Epidermal melanocyte (primary cell): Measurements from ENCODE around the gene IL10RA.
"Not testable (repeated sequence)": the region's sequence is repeated elsewhere in the genome, so short reads cannot be mapped to it uniquely, and the experiment has no call there.

ENCODE experiments used
- DNase-seq: peaks from one replicate; pipeline ENCODE4 v3.0.0; 2011; ENCODE audit warnings: low spot score; ENCODE audit not compliant: insufficient read length

IL10RA gene

DNA sequence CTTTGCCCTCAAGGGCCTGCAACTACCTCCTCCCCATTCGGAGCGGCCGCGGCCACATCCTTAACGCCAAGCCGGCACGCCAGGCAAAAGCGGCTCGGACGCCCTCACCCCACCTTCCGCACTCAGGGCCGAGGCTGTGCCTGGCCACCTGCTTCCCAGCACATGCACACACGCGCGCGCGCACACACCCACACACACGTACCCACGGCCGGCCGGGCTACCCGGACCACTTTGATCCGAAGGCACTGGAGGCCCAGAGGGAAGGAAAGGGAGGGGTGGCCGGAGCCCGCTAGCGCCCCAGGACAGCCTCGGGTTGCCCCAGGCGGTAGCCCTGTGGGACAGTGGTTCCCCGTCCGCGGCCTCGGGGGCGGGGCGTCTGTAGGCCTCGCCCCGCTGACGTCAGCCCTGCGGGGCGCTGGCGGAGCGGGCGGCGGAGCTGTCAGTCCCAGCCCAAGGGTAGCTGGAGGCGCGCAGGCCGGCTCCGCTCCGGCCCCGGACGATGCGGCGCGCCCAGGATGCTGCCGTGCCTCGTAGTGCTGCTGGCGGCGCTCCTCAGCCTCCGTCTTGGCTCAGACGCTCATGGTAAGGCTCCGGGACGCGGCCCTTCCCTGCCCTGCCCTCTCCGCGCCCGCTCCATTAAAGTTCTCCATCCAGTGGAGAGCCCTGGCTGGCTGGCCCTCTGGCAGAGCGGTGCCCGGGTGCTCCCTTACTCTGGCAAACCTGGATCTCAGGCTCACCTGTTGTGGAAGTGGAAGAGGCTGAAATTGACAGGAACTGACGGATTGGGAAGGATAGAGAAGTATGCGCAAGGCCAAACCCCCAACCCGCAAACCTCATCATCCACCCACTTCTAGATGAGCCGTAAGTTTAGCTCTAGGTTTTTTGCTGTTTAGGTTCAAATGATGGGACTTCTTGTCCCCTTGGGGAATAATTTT is at the start of gene IL10RA:
Gene IL10RA, plus strand, starts transcription at position 442 of the 935 bp plus-strand sequence. Its CDS starts 74 bp downstream, at position 516.
- DNase-seq, result no peak

DNA sequence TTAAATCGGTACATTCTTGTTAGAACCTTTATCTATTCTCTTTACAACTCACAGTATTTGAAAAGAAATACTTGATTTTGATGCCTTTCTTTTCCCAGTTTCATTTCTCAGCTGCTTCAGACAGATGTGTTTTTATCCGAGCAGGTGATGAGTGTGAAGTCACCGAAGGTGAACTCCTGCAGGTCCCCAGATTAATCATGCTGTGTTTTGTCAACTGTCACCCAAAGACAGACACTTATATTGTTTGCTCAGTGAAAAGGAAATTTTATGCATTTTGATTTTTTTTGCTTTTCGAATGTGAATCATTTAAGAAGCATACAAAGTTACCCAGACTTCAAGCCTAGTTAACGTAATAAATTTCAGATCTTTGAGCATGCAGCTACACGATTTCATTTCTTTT is 49.2 kb upstream of the IL10RA start:
- DNase-seq, result no peak

DNA sequence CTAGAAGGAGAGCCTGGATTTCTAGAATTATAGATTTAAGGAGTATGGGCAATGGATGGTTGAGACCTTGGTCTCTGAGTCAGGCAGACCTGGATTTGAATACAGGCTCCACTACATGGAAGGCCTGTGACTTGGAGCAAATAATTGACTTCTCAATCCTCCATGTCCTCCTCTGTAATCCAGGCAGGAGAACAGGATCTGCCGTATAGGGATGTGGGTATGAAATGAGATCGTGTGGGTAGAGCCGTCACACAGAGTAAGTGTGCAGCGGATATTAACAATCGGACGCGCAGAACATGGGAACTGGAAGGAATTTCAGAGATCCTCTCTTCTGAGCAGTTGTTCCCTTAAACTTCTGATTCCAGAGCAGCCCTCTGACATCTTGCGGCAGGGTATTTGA is 45.5 kb upstream of the IL10RA start:
- DNase-seq, result no peak

DNA sequence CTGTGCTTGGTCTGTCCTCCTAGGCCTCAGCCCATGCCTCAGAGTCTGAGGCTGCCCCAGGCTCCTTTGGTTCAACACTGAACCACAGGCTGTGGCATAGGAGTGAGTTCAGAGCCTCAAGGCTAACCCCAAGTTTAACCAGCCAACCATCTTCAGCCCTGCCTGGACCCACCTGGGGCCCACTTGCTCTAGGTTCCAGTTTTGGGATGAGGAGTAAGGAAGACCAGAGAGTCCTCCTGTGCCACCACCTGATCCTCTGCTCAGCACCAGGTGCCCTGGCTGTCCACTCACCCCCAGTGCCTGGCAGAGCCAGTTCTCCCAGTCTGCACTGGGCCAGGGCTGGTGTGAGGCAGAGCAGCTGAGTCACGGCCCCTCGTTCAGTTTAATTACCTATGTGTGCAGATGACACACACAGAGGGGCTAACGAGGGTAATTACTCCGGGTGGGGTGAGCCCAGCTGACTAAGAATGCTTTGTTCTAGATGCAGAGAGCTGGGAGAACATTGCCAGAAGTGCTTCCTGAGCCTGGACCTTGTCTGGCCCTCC is 45.0 kb upstream of the IL10RA start:
- no peak for DNase-seq

DNA sequence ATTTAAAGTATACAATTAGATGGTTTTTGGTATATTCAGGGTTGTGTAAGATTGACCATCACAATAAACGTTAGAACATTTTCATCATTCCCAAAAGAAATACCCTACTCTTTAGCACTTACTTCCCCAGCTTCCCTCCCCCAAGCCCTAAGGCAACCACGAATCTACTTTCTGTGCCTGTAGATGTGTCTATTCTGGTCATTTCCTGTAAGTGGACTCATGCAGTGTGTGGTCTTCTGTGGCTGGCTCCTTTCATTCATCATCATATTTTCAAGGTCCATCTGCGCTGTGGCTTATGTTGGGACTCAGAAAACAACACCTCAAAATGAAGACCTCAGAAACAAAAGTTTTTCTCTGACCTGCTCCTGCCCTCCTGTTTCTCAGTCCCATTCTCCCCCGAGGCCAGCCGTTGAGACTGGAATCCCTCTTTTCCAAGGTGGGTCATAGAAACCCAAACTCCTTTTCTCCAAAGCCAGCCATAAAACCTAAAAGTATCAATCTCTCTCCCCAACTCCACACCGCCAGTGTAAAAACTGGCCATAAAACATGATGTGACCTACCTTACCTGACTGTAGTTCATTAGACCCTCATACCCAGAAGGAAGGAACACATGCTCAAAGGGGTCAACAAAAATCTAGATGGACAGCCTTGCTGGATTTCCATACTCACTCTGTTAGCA is 44.1 kb upstream of the IL10RA start:
- DNase-seq, result no peak

DNA sequence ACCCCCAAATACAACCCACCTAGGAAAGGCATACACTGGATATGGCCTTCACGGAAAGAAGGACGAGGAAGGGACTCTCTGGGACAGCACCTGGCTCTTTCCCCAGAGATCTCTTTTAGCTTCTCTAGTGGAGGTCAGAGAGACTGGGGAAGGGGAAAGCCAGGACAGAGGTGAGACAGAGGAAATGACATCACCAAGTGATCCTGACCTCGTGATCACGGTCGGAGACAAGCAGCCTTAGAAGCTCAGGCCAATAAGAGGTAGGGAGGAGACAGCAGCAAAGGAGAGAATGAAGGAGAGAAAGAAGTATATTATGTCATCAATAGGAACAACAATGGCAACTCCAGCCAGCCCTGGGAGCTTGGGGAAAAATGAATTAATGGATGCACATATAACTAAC is 41.6 kb upstream of the IL10RA start:
- no peak for DNase-seq

DNA sequence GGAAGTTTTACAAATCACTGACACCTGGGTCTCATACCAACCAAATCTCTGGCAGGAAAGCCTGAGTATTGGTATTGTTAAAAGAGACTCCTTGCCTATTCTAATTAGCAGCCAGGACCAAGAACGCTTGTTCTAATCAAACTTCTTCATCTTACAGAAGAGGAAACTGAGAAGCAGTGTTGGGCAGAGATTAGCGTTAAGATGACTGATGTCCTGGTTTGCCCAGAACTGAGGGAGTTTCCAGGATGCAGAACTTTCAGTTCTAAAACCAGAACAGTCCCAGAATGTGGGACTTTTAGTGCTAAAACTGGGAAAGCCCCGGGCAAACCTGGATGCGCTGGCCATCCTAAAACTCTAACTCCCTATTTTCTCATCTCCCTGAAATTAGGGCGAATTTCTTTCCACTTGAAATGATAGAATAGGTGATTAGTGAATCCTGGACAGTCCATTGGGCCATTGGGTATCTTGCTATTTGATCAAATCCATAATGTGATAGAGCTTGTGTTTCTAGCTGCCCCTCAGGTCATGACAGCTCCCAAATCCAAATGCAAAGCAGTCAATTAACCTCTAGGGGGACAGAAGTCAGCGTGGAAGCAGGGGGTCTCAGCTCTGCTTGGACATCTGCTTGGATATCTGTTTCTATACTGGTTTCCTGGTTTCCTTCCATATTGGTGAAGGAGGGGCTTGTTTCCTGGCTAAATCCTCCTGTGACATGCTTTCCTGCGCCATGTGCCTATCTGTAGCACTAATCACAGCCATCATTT is 41.0 kb upstream of the IL10RA start:
- DNase-seq, result no peak

DNA sequence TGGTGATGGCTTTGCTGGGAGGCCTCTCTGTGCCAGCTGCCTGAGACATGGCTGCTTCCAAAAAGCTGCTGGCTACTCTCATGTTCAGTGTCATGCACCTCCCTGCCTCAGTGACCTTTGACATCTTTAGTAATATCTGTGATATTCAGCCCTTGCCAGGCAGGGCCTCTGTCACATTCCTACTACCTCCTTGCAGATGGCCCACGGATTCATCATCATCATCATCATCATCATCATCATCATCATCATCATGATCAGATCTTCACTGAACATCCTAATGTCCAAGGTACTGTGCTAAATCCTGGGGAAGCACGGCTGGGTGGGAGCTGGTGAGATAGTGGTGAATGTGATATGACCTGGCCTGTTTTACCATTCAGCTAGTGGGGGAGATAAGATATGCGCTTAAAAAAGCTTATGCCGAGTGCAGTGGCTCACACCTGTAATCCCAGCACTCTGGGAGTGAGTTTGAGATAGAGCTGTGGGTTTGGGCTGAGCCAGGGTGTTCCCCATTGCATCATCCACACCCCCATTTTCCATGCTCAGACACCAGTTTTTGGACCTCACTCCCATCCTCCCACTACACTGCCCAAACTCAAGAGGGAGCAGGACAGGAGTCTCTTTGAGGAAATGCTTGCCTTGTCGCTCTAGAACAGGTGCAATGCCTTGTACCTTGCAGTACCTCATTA is 39.9 kb upstream of the IL10RA start:
- no peak for DNase-seq

DNA sequence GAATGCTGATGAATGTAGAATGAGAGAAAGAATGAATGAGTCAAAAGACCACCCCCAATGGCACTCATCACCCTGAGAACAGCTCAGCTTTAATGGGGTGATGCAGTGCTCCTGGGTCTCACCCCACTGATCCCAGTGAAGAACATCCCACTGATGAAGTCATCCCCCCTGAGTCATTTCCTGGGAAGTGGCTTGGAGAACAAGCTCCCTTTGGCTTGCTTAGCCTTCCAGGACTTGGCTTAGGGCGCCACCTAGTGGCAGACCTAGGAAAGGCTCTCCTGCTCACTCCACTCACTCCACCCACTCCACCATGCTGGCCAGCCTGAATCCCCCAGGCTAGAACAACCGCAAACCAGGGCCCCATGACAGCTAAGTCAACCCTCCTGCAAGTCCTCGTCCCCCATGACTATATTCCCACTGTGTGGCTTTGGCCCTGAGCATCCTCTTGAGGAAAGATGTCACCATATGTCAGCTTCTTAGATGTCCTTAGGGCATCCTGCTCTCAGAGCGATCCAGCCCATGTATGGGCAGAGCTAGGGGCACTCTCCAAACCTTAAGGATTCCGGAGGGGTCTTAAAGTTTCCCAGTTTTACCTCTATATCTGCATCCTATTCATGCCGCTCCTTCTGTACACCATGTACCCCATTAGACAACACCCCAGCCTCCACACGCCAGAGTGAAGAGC is 39.2 kb upstream of the IL10RA start:
- peak; percentile 84 for DNase-seq

DNA sequence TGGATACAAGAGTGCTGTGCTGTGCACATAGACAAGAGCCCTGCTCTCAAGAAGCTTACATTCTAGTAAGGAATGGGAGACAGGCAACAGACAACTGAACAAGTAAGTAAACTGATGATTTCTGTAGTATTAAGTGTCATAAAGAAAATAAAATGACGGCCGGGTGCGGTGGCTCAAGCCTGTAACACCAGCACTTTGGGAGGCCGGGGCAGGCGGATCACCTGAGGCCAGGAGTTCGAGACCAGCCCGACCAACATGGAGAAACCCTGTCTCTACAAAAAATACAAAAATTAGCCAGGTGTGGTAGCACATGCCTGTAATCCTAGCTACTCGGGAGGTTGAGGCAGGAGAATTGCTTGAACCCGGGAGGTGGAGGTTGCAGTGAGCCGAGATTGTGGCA is 38.4 kb upstream of the IL10RA start:
- not testable (repeated sequence) for DNase-seq

DNA sequence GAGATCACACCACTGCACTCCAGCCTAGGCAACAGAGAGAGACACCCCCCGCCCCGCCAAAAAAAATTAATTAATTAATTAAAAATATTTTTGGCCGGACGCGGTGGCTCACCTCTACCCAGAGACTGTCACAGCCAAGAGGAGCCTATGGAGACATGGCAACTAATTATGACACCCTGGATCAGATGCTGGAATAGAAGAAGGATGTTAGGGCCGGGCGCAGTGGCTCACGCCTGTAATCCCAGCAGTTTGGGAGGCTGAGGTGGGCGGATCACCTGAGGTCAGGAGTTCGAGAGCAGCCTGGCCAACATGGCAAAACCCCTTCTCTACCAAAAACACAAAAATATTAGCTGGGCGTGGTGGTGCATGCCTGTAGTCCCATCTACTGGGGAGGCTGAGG is 37.7 kb upstream of the IL10RA start:
- not testable (repeated sequence) for DNase-seq

DNA sequence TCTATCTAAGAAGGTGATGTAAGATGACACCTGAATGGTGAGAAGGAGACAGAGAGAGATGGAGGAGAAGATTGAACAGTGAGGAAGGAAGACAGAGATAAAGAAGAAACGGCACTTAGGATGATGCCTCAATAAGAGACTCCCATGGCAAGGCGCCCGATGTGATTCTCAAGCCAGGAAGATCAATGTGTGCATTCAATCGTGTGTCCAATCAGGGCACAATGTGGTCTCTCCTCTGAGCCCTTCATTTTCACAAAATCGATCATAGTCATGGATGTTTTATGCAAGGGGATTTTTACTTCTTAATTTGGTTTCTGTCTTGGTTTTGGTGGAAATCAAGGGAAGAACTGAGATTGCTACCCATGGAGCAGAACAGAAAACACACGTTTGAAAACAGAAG is 37.1 kb upstream of the IL10RA start:
- no peak for DNase-seq

DNA sequence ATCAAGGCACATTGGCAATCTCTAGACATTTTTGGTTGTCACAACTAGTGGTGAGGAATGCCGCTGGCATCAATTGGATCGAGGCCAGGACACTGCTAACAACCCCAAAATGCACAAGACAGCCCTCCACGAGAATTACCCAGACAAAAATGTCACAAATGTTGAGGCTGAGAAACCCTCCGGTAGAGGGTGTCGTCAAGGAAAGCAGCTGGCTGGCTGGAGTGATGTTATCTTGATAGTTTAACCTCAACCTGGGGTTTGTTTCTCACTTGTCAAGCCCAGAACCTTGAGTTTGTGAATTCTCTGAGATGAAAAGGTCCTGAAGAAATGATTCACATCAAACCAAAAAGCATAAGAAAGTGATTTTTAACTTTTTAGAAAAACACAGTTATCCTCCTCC is 35.9 kb upstream of the IL10RA start:
- no peak for DNase-seq

DNA sequence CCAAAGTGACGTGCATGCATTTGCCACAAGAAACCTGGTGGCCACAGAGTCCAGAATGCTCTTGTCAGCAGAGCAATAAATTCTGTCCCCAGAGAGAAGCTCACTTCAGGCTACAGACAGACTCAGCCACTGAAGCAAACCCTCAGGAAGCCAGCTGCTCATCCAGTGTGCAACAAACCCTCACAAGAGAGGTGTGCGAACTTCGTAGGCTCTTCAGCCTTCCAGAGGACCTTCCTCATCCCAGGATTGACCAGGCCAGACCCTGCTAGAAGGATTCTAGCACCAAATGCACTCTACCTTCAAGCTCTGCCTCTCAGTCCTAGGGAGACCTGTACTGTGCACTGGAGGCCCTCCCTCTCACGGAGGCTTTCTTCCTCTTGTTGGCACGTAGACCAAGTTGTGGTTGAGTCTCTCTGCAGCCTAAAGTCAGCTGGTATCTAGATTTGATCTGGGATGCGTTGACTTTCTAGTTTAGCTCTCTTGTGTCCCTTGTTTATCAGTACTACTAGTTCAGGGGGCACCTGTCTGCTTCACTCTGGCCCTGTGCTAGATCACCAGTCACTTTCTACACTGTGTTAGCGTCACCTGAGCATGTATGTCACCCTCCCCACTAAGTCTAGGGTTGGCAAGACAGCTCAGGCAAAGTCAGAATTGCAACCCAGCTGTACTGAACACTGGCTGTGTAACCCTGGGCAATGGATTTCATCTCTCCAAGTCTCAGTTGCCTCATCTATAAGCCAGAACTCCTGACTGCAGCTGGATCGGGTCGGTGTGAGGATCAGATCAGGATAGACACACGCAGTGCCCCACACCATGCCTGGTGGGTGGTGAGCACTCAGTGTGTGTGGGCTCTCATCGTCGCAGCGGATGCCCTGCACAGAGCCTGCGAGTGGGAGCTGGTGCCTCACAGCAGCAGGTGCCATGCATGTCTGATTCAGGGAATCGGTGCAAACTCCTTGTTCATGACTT is 34.9 kb upstream of the IL10RA start:
- DNase-seq, result no peak

DNA sequence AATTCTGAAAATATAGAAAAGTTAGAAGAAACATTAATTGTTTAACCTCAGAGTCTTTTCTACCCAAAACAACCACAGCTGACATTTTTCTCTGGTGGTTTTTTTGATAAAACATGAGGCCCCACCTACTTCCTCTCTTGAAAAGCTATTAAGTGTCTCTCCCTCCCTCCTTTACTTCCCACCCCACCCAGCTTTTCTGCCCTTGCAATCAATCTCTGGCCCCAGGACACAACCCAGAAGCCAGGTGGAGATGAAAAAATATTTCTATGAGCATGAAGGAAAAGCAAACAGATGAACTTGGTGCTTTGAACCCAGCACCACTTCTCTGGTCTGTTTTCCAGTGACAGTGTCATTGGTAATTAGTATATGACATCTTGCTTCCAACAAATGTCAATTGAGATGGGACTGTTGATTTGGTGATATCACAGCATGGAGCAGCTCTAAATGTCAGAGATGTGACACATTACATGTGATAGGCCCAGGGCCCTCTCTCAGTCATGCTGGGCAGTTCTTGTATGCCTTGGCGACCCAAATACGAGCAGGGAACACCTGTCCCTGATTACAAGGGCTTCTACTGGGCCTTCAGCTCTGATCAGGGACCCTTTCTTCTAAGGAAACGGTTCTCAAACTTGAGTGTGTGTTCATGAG is 33.0 kb upstream of the IL10RA start:
- no peak for DNase-seq

DNA sequence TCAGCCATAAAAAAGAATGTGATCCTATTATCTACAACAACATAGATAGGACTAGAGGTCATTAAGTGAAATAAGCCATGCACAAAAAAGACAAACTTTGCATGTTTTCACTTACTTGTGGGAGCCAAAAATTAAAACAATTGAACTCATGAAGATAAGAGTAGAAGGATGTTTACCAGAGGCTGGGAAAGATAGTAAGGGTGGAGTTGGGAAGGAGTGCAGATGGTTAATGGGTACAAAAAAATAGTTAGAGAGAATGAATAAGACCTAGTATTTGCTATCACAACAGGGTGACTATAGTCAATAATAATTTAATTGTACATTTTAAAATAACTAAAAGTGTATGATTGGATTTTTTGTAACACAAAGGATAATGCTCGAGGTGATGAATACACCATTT is 27.2 kb upstream of the IL10RA start:
- no peak for DNase-seq

DNA sequence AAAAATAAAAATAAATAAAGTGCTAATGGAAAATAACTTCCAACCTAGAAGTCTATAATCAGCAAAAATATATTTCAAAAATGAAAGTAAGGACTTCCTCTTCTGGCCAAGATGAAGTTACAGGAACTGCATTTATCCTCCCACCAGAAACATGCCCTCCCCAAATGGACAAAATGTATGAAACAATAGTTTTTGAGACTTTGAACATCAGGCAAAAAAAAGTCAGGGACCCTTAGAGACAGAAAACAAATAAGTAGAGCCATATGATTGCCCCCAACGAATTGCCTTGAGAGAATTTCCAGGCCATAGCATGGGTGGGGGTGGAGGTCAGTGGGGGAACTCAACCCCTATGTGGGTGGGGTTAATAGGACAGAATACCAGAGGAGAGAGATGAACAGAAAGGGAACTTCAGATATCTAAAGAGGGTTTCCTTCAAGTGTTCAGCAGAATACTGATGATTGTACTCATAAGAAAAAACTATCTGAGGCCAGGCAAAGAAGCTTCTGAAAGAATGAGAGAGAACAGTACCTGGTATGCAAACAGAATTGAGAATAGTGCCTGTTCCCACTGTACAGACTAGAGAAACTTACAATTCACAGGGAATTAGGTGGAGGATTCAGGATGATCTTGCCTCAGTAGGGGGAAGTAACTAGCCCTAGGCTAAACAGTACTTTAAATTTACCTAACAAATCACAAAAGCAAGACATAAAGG is 26.6 kb upstream of the IL10RA start:
- DNase-seq, result no peak

DNA sequence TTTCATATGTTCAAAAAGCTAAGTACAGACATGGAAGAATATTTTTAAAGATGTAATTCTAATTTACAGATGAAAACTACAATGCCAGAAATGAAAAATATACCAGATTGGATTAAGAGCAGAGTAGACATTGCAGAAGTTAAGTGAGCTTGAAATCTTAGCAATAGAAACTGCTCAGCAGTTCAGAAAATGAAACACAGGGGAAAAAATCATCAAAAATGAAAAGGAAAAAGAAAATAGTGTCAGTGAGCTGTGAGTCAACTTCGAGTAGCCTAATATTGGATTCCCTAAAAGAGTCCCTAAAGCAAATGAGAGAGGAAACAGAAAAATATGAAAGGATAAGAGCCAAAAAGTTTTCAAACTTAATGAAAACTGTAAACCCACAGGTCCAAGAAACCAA is 25.8 kb upstream of the IL10RA start:
- DNase-seq, result no peak
